ENCODE results near the gene SNRK.

- TF ChIP-seq CTCF (IDR thresholded peaks at IDR 0.05; ENCODE audit: low read depth, low read length) (no peak), EZH2phosphoT487 (IDR thresholded peaks at IDR 0.05; ENCODE audit: low read depth) (no peak)
Observed at GRCh38 chr3:43244694-43245093, 41.6 kb upstream of the SNRK start.

Measured in OCI-LY3 (cell line).